Measurements from ENCODE around the gene MRPL24.
A peak's percentile ranks its signal among the peaks of the same experiment; 100 is the strongest.

Gene MRPL24

DNA sequence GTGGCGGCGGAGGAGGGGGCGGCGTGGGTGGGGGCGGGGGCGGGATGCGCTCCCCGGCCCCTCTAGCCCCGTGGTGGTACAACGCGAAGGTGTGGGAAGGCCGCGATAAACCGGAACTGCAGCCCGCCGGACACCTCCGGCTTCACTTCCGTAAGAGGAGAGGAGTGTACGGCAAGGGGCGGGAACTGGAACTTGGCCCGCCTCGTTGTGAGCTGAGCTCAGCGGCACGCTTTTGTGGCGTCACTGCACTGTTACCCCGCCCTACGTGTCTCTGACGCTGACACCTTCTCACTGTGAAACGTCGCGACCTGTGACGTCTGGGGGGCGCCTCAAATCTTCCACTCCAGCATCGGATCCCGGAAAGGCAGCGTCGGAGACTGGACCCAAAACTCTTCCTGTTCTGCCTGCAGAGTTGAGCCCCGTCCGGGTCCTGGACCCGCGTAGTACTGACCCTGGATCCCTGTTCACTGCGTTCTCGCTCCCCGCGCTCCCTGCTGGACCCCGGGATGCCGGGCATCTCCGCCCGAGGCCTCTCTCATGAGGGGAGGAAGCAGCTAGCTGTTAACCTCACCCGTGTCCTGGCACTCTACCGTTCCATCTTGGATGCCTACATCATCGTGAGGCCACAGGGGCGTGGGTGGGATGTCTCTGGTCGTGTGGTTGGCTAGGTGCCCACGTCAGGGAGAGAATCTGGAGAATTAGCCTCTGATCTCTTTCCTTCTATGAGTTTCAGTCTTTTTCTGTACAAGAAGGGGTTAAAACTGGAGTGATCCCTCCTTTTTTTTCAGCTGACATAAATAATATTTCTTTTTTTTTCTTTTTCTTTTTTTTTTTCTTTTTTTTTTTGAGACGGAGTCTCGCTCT, 12.1 kb downstream of the MRPL24 start, which contains the start of gene ISG20L2:
TSS of gene ISG20L2 (minus strand) at position 168 of the 864 bp plus-strand sequence. CDS start 1,114 bp downstream, outside the sequence.
- TF ChIP-seq, protein P1, sequence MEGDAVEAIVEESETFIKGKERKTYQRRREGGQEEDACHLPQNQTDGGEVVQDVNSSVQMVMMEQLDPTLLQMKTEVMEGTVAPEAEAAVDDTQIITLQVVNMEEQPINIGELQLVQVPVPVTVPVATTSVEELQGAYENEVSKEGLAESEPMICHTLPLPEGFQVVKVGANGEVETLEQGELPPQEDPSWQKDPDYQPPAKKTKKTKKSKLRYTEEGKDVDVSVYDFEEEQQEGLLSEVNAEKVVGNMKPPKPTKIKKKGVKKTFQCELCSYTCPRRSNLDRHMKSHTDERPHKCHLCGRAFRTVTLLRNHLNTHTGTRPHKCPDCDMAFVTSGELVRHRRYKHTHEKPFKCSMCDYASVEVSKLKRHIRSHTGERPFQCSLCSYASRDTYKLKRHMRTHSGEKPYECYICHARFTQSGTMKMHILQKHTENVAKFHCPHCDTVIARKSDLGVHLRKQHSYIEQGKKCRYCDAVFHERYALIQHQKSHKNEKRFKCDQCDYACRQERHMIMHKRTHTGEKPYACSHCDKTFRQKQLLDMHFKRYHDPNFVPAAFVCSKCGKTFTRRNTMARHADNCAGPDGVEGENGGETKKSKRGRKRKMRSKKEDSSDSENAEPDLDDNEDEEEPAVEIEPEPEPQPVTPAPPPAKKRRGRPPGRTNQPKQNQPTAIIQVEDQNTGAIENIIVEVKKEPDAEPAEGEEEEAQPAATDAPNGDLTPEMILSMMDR (IDR thresholded peaks at IDR 0.05; ENCODE audit: low read depth, low read length): no peak
- peak; percentile 95 for DNase-seq
- Histone ChIP-seq H3K4me1 (peaks cover 6% of the 10 kb centered on the region), H3K9me3 (no peaks in the 10 kb centered on the region), H3K27me3 (no peaks in the 10 kb centered on the region), H3K4me3 (ENCODE audit: low read depth, low read length) (peak within 1 kb of the TSS; percentile 94), H3K36me3 (peaks cover 25% of the 10 kb centered on the region)

GRCh38 chr1:156727926-156728598, 12.8 kb downstream of the MRPL24 start, which contains the start of gene METTL25B:
Gene METTL25B, plus strand, starts transcription at chr1:156728469. Its CDS starts 636 bp downstream, at chr1:156729105.
- H3K9me3 ChIP-seq: no peaks in the 10 kb centered on the region
- peak within 1 kb of the TSS; percentile 94 for H3K4me3 ChIP-seq (ENCODE audit: low read depth, low read length)
- H3K4me1 ChIP-seq: peaks cover 6% of the 10 kb centered on the region
- peak; percentile 85 for DNase-seq
- H3K36me3 ChIP-seq: peaks cover 33% of the 10 kb centered on the region
- H3K27me3 ChIP-seq: no peaks in the 10 kb centered on the region
- TF ChIP-seq, protein P1 (IDR thresholded peaks at IDR 0.05; ENCODE audit: low read depth, low read length): no peak

- H3K36me3 ChIP-seq: peaks cover 38% of the 10 kb centered on the region
- H3K4me1 ChIP-seq: peaks cover 6% of the 10 kb centered on the region
- TF ChIP-seq, protein P1 (IDR thresholded peaks at IDR 0.05; ENCODE audit: low read depth, low read length): no peak
- DNase-seq: no peak
- H3K9me3 ChIP-seq: no peaks in the 10 kb centered on the region
- peak overlapping the region; percentile 94 for H3K4me3 ChIP-seq (ENCODE audit: low read depth, low read length)
- H3K27me3 ChIP-seq: no peaks in the 10 kb centered on the region
These were observed 13.4 kb downstream of the MRPL24 start for GRCh38 chr1:156727492-156727891.

- Histone ChIP-seq H3K36me3 (peaks cover 39% of the 10 kb centered on the region), H3K9me3 (no peaks in the 10 kb centered on the region), H3K4me3 (ENCODE audit: low read depth, low read length) (peak overlapping the region; percentile 94), H3K4me1 (peaks cover 6% of the 10 kb centered on the region), H3K27me3 (no peaks in the 10 kb centered on the region)
- TF ChIP-seq, protein P1 (IDR thresholded peaks at IDR 0.05; ENCODE audit: low read depth, low read length): peak; percentile 84
- peak; percentile 79 for DNase-seq
These were observed 14.2 kb downstream of the MRPL24 start for GRCh38 chr1:156726549-156727226.

DNA sequence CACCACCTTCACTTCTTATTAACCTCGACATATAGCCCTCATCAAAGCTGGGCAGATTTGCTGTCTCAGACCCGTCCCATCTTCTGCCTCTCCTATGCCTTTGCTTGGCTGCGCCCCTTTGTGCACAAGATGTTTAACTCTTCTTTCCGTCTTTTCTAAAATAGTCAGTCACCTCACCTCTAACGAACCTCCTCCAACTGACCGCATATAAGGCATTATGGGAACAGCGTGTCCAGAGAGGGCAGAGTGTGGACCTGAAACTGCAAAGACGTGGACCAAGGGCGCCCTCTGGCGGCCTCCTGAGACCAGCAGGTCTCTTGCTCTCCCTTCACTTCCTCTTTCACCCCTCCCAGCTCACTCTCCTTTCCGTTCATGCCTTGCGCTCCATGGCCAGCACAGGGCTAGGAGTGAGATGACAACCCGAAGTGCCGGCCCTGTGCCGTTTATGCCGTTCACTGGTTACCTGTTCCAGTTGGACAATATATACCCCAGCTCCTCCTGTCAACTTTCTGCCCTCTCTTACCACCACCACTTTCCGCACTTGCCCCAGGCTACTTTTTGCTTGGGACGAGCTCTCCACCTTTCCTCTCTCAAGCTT, 15.1 kb downstream of the MRPL24 start:
- Histone ChIP-seq H3K9me3 (no peaks in the 10 kb centered on the region), H3K27me3 (no peaks in the 10 kb centered on the region), H3K4me1 (peaks cover 6% of the 10 kb centered on the region), H3K36me3 (peaks cover 45% of the 10 kb centered on the region), H3K4me3 (ENCODE audit: low read depth, low read length) (peak overlapping the region; percentile 94)
- DNase-seq: peak; percentile 91
- TF ChIP-seq, protein P1 (IDR thresholded peaks at IDR 0.05; ENCODE audit: low read depth, low read length): peak; percentile 99
